Mucosa of descending colon (tissue), 3 donors: Measurements from ENCODE around the gene TMEM154. TPM values are rescaled to one million over a fixed set of nuclear protein-coding genes. Genes with fewer than 3 reads are reported as not detected.

Experiments
- ATAC-seq: fragments of 200-7000 bp; cut with Tn5 transposase; one replicate; pipeline ENCODE4 v1.9.1; 2020; ENCODE audit warnings: mild to moderate bottlenecking, moderate library complexity
- DNase-seq, 3 donors: peaks; one replicate each; pipeline ENCODE4 v3.0.0-alpha.2; 2020
- H3K36me3 ChIP-seq: fragments of 200-600 bp; one replicate; pipeline ENCODE4 v1.8.0; 2021; ENCODE audit warnings: low read depth, mild to moderate bottlenecking
- H3K4me1 ChIP-seq: fragments of 200-600 bp; one replicate; pipeline ENCODE4 v1.8.0; 2021; ENCODE audit warnings: low read depth, mild to moderate bottlenecking
- H3K4me3 ChIP-seq: fragments of 200-600 bp; one replicate; pipeline ENCODE4 v1.8.0; 2021; ENCODE audit warnings: mild to moderate bottlenecking
- H3K9me3 ChIP-seq: fragments of 200-600 bp; one replicate; pipeline ENCODE4 v1.8.0; 2021; ENCODE audit warnings: mild to moderate bottlenecking
- intact Hi-C, 2 donors: fragments of 100-400 bp; cut with DNase I in 1 of 2; cut with micrococcal nuclease in 1 of 2; formaldehyde crosslinking; loops; one replicate each; pipeline versions ENCODE4 v1.11.0 to v1.11.1; 2022; cut with DNase I, micrococcal nuclease
- total RNA-seq, 3 donors: library from RNA; stranded (reverse); fragmentation: NEBNext Ultra II Directional in 2 of 3; extraction: Animal tissue kit (Norgen Biotek cat#: 25700) in 2 of 3; gene quantifications; one replicate each; pipeline versions ENCODE4 v1.2.1 to v1.2.4, GENCODE V29; 2021 to 2023
- TF ChIP-seq, protein P1 (sequence below): fragments of 200-600 bp; IDR thresholded peaks from one replicate; pipeline ENCODE4 v1.8.0; 2022; ENCODE audit warnings: antibody characterized with exemption, mild to moderate bottlenecking
- donor health status: DM: no; HTN: no; CAD: no; lungs with moderate emphysema.
- donor health status: DM: no; HTN: no; CAD: no.
- donor health status: DM: no; HTN: yes; CAD: no.

The TMEM154 gene
- total RNA-seq, 3 donors from 2014 or later, result 1.5 to 6.5 (median 1.8) TPM

DNA sequence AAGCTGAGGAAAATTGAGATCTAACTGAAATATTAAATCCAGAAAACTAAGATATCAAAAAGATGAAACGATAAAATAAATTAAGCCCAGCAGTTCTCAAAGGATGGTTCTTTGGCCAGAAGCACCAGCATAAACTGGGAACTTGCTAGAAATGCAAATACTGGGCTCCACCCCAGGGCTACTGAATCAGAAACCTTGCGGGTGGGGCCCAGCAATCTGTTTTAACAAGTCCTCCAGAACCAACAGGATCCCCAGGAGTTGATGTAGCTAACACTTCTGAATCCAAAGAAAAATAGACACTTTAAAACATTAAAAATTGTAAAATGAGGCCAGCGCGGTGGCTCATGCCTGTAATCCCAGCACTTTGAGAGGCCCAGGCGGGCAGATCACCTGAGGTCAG lies 14.1 kb upstream of the TMEM154 start:
- intact Hi-C loops, result no loop called here
- DNase-seq (peak in 1 of 3 donors; percentile 37), ATAC-seq (no peak)
- Histone ChIP-seq H3K9me3 (no peaks in the 10 kb centered on the region), H3K4me1 (no peaks in the 10 kb centered on the region), H3K4me3 (no peak overlapping the region), H3K36me3 (no peaks in the 10 kb centered on the region)
- TF ChIP-seq, protein P1, sequence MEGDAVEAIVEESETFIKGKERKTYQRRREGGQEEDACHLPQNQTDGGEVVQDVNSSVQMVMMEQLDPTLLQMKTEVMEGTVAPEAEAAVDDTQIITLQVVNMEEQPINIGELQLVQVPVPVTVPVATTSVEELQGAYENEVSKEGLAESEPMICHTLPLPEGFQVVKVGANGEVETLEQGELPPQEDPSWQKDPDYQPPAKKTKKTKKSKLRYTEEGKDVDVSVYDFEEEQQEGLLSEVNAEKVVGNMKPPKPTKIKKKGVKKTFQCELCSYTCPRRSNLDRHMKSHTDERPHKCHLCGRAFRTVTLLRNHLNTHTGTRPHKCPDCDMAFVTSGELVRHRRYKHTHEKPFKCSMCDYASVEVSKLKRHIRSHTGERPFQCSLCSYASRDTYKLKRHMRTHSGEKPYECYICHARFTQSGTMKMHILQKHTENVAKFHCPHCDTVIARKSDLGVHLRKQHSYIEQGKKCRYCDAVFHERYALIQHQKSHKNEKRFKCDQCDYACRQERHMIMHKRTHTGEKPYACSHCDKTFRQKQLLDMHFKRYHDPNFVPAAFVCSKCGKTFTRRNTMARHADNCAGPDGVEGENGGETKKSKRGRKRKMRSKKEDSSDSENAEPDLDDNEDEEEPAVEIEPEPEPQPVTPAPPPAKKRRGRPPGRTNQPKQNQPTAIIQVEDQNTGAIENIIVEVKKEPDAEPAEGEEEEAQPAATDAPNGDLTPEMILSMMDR, result no peak

DNA sequence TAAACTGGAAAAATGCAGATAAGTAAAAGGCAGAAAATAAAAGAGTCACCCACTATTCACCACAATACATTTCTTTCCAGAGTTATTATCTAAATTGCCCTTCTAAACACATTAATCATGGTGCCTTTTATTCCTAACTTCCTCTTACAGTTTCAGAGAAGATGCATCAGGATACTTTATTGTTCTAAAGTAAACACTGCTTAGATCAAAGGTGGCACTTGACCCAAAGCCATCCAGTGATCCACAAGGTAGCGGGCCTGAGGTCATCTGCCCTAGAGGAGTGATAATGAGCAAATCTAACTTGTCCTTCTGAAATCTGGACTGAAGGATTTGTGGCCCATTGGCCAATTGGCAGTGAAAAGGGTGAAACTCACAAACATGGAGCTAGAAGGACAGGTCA lies 12.0 kb upstream of the TMEM154 start:
- peak; percentile 58 for ATAC-seq
- TF ChIP-seq, protein P1, result no peak
- no peak for DNase-seq

DNA sequence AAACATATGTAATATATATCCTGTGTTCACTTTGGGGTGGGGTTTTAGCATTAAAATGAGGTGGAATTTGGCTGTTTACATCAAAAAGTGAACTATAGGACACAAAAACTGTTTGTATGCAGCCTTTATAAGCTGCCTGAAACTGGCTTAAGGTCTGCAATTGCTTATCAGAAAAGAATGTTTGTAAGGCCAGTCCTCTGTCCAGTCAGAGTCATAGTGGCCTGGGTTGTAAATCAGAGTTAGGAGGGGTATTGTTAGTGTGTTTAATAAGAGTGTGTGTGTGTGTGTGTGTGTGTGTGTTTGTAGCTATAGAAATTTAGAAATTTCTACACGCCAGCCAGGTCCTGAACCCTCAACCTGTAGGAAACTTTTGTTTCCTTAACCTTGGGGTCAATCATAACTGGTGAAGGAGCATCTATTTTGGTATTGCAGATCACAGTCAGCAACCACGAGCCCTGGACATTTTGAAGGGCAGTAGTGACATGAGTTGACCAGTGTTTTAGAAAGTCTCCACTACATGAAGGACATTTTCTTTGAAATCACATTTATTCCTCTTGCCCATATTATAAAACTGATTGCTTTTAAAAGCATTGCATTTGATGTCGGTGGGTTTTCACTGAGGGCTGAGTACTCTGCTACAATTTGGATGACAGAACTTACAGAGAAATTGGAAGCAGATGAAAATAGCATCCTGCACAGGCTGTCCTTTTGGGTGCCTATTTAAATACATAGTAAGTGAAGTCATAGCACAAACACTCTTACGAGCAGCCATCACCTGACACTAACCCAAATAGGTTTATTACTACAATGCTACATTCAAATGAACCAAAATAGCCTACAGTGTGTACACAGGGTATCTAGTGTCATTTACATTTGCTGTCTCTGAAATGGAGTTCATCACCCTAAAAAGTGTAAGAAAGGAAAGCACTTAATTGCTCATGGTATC lies 11.2 kb upstream of the TMEM154 start:
- no peak for DNase-seq
- TF ChIP-seq, protein P1, result no peak
- no peaks in the 10 kb centered on the region for H3K9me3 ChIP-seq
- H3K4me1 ChIP-seq, result no peaks in the 10 kb centered on the region
- no peak overlapping the region for H3K4me3 ChIP-seq
- H3K36me3 ChIP-seq, result no peaks in the 10 kb centered on the region
- ATAC-seq, result peak; percentile 13
- intact Hi-C loops, result no loop called here

More for the DNA sequence above, 12.0 kb upstream of the TMEM154 start:
- Histone ChIP-seq H3K9me3 (no peaks in the 10 kb centered on the region), H3K36me3 (no peaks in the 10 kb centered on the region), H3K4me3 (no peak overlapping the region), H3K4me1 (no peaks in the 10 kb centered on the region)
- intact Hi-C loops, result no loop called here

DNA sequence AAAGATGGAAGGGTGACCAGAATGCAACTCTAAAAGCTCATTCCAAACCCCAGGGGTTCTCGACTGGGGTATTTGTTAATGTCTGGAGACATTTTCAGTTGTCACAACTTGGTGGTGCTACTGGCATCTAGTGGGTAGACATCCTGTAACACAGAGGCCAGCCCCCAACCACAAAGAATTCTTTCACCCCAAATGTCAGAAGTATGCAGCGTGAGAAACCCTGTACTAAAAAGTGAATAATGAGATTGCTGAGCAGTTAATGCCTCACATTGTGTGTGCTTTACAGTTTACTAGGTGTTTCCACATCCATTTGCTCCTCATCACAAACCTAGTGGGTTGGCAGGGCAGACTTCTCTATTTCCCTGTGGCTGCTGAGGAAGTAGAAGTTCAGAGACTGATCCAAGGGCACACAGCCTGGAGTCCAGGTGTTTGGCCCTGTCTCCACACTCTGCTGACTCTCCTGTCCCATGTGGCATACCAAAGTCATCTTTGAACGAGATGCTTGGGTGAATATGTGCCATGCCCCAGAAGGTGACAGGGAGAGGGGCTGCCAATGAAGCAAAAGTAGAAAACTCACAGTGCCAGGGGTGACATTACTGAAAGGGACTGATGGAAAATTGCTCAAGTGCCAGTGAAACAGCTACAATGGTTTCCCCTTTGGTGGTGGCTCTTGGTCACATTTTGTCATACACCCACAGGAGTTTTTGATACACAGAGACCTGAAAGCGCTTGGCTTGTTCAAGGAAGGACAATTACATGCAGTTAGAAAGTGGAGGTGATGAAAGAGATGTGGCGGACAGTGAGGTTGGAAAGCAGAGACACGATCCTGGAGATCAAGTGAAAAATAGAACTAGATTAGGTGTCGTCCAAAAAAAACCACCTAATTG lies 10.1 kb upstream of the TMEM154 start:
- TF ChIP-seq, protein P1, result no peak

DNA sequence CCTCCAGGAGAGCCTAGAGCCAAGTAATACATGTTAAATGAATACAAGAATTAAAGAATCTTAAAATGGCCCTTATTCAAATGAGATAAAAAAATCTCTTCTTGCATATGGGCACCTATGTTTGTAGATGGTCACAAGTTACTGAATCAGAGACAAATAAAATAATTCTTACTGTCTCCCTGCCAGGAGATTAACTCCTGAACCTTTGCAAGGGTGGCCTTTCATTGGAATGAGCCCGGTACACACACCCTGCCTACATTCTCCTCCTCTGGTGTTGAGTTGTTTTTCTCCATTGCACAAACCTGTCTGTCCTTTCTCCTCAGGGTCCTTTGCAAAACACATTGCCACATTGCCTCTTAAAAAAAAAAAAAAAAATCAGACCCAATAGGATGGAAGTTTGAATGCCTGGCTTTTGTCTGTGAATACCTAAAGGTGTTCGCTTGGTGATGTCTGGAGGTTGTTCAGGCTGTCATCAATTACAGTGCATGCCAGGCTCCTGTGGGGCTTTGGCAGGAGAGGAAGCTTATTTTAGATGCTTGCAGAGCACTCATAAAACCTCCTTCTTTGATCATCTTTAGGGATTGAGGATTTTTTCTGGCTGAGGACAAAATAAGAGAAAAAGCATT lies 8.3 kb upstream of the TMEM154 start:
- no peaks in the 10 kb centered on the region for H3K4me1 ChIP-seq
- intact Hi-C loops, result no loop called here
- no peaks in the 10 kb centered on the region for H3K9me3 ChIP-seq
- no peak overlapping the region for H3K4me3 ChIP-seq
- DNase-seq (no peak), ATAC-seq (no peak)
- H3K36me3 ChIP-seq, result no peaks in the 10 kb centered on the region
- TF ChIP-seq, protein P1, result no peak

More for the DNA sequence above, 10.1 kb upstream of the TMEM154 start:
- H3K9me3 ChIP-seq, result no peaks in the 10 kb centered on the region
- intact Hi-C loops, result no loop called here
- no peaks in the 10 kb centered on the region for H3K36me3 ChIP-seq
- ATAC-seq (no peak), DNase-seq (no peak)
- no peaks in the 10 kb centered on the region for H3K4me1 ChIP-seq
- no peak overlapping the region for H3K4me3 ChIP-seq
